OCI-M1 (cell line): ENCODE measurements around the gene RFC2.
"Not testable (repeated sequence)": the region's sequence is repeated elsewhere in the genome, so short reads cannot be mapped to it uniquely, and the experiment has no call there.

Source experiments
- DNase-seq: peaks from one replicate; lab custom pipeline; 2025; lab: John Stamatoyannopoulos, UW

Gene RFC2

DNA sequence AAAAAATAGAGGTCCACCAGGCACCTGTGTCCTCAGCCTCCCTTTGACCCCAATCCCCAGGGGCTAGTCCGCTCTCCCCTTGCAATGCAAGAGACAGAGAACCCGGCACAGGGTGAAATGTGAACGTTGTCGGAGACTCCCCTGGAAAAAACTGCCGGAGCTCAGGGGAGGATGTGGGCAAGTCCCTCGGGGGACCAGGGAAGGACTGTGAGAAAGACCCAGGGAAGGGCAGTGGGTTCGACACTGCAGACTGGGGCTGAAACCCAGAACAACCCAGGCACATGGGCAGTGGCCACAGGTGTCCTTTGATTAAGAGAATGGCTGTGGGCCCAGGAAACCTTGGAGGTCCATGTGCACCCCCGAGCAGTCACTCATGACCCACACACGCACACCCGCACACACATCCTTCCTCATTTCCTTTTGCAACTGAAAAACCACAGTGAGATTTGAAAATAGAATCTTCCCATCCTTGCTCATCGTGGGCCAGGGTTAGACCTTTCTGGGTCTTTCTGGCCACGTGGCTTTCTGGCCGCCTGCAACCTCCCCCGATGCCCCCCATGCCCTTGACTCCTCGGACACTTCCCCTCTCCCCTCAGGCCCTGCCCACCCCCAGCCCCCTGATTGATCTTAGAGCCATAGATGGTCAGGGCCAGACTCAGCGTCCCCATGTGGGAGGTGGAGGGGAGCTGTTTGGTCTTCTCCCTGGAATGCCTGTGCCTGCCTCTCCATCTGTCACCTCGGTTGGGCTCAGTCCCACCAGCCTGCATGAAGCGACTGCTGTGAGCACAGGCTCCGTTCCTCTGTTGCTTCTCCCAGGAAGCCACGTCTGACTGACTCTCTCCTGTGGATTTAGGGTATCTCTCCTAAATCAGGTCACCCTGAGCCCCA lies 36.5 kb downstream of the RFC2 start:
- peak; percentile 63 for DNase-seq

DNA sequence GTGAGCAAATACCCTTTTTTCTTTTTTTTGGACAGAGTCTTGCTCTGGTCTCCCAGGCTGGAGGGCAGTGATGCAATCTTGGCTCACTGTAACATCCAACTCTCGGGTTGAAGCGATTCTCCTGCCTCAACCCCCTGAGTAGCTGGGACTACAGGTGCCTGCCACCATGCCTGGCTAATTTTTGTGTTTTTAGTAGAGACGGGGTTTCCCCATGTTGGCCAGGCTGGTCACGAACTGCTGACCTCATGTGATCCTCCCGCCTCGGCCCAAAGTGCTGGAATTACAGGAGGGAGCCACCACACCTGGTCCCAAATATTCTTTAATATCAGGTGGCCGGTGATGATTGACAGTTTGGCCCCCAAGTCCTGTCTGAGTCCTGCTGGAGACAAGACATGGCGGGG lies 37.8 kb downstream of the RFC2 start:
- peak; percentile 29 for DNase-seq

DNA sequence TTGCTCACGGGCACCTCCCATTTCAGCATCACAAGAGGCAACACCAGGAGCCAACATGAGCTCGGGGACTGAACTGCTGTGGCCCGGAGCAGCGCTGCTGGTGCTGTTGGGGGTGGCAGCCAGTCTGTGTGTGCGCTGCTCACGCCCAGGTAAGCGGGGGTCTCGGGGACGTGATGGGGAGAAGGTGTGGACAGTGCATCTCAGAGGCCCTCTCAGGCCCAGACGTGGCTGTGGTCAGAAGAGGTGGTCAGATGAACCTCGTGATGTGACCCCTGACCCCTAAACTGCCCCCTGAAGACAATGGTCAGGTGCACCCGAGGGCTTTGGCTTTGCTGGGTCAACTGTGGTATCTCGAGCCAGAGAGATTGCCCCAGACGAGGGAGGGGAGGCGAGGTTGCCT lies 38.3 kb downstream of the RFC2 start:
- DNase-seq, result no peak

DNA sequence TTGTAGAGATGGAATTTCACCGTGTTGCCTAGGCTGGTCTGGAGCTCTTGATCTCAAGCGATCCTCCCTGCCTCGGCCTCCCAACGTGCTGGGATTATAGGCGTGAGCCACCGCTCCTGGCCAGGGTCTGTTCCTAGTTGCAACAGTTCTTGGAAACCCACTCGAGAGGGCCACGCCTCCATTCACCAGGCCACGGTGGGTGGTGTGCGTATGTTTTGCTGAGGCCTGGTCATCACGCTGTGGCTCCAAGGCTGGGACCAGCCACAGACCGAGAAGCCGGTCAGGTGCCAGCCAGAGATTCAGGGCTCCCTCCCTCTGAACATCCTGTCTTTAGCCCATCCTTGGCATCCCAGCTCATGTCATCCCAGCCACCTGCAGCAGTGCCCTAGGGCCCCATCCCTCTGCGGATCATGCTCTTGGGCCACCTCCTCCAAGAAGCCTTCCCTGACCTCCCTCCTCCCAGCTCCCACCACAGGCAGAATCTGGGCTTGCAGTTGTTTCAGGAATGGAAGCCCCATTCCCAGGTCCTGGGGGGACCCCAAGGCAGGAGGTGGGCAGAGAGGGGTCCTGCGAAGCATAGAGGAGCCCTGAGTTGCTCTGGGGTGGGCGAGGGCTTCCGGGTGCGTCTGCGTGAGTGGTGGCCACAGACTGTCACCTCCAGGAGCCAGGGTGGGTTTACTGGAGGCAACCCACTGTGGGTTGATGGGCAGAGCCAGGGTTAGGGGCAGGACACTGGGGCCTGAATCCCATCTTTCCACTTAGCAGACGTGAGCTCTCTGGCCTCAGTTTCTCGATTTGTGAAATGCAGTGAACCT lies 39.2 kb downstream of the RFC2 start:
- DNase-seq, result no peak

DNA sequence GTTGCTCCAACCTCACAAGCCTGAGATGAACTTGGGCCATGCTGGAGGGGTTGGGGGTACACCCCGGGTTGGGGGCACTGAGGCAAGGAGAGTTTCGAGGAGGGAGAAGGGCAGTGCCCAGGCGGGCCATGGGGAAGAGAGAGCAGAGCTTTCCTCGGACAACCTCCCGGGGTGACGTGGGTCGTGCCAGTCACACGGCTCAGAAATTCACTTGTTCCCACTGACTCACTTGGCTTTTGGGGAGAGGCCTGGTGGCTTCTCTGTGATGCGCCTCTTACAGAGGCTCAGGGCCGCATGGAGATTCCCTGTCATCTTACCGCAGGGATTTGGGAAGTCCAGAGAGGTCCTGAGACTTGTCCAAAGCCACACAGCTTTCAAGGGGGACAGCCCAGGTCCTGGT lies 41.5 kb downstream of the RFC2 start:
- DNase-seq, result no peak

- not testable (repeated sequence) for DNase-seq
Measured at GRCh38 chr7:74208241-74208640, 46.0 kb downstream of the RFC2 start.

GRCh38 chr7:74207586-74207985 lies 46.6 kb downstream of the RFC2 start:
- no peak for DNase-seq

GRCh38 chr7:74206589-74207120 lies 47.5 kb downstream of the RFC2 start:
- DNase-seq, result peak; percentile 97

GRCh38 chr7:74206052-74206451 lies 48.1 kb downstream of the RFC2 start:
- not testable (repeated sequence) for DNase-seq

DNA sequence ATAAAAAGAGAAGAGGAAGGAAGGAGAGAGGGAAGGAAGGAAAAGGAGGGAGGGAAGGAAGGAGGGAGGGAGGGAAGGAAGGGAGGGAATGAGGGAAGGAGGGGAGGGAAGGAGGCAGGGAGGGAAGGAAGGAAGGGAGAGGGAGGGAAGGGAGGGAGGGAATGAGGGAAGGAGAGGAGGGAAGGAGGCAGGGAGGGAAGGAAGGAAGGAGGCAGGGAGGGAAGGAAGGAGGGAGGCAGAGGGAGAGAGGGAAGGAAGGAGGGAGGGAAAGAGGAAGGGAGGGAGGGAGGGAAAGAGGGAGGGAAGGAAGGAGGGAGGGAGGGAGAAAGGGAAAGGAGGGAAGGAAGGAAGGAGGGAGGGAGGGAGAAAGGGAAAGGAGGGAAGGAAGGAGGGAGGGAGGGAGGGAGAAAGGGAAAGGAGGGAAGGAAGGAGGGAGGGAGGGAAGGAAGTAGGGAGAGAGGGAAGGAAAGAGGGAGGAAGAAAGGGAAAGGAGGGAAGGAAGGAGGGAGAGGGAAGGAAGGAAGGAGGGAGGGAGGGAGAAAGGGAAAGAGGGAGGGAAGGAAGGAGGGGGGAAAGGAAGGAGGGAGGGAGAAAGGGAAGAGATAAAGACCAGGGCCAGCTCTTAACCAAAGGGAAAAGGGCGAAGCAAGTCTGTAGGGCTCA lies 50.1 kb downstream of the RFC2 start:
- no peak for DNase-seq

DNA sequence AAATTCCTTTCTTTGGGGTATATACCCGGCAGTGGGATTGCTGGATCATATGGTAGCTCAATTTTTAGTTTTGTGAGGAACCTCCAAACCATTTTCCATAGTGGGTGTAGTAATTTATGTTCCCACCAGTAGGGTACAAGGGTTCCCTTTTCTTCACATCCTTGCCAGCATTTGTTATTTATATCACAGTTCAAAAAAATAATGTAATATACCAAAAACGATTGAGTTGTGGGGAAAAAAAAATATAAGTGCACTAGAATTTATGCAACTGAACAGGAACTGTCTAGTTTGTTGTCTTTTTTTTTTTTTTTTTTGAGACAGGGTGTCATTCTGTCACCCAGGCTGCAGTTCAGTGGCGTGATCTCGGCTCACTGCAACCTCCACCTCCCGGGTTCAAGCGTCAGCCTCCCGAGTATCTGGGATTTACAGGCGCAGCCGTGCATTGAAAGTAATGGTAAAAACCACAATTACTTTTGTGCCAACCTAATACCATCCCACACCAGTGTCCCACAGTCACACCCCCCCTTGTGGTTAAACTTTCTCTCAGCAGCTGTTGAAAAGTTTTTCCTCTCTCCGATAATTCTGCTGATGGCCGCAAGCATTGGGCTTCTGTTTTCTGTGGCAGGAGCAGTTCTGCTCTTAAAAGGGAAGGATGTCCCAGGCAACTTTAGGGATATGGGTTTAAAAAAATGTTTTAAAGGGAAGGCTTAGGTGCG lies 51.2 kb downstream of the RFC2 start:
- DNase-seq, result peak; percentile 94

DNA sequence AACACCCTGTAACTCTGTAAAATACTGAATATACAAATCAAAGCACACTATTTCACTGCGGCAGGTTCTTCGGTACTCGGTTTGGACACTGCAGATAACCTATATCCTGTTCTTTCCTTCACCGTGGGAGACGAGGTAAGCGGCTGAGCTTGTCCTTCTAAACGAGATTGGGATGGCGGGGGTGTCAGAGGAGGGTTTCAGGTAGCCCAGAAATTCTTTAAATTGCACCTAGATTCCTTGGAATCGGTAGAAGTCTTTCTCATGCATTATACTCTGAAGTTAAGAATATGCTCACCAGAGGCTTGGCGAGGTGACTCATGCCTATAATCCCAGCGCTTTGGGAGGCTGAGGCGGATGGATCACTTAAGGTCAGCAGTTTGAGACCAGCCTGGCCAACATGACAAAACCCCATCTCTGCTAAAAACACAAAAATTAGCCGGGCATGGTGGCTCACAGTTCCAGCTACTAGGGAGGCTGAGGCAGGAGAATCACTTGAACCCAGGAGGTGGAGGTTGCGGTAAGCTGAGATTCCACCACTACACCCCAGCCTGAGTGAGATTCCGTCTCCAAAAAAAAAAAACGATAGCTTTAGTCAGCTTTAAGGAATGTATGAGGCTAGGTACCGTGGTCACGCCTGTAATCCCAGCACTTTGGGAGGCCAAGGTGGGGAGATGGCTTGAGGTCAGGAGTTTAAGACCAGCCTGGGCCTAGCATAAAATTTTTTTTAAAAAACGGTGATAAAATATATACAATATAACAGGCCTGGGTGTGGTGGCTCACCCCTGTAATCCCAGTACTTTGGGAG lies 54.4 kb downstream of the RFC2 start:
- no peak for DNase-seq

- DNase-seq, result no peak
Measured at GRCh38 chr7:74197449-74198124, 56.6 kb downstream of the RFC2 start.

DNA sequence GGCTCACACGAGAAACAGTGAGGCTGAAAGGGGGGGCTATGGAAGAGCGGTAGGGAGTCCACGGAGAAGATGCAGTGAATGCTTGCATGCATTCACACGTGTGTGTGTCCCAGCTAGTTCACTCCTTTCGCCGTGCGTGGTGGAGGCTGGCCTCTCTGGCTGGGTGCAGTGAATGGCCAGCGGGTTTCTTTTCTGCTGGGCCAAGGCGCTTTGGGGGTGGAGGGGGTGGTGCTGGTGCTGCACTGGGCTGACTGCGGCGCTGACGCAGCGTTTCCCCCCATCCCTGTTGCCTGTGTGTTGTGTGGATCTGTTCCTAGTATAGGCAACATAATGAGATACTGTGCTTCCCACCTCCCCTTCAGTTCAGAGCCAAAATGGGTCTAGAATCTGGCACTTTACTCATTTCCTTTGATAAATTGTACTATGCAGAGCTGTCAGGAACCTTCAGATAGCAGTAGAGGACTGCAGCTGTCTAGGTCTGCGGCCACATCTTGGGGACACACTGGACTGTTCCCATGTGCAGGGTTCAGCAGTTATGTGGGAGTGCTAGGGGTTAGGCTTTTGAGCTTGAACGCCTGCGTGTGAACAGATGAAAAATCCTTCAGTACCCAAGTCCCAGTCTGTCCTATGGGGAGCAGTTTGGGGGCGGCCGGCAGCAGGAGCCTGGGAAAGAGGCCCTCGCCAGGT lies 58.1 kb downstream of the RFC2 start:
- DNase-seq, result not testable (repeated sequence)

- not testable (repeated sequence) for DNase-seq
Measured at GRCh38 chr7:74195139-74195860, 58.9 kb downstream of the RFC2 start.

DNA sequence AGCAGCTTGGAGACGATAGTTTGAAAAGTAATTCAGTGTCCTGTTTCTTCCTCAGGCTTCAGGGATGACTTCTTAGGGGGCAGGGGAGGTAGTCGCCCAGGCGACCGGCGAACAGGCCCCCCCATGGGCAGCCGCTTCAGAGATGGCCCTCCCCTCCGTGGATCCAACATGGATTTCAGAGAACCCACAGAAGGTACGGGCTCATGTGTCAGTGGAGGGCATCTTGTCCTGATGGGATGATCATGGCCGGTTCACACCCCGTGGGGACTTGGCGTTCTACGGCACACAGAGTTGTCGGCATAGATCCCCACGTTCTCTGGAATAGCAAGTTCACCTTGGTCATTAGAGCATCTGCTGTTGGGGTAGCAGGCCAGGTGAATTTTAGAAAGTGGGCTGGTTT lies 59.5 kb downstream of the RFC2 start:
- no peak for DNase-seq

DNA sequence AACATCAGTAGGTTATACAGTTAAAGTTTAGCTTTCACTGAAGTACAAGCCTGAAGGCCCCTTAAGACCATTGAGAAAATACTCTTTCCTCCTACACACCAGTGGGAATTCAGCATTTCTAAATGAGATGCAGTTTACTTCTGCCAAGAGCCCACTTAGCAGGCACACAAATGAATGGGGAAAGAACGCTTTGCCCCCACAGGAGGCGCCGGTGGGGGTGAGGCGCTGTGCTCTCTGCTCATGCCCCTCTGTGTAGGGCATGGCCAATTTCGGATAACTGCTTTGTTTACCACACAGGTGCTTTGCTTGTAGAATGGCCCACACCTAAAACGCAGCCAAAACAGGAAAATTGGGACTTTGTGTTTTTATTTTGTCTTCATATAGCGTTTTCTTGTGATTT lies 60.3 kb downstream of the RFC2 start:
- DNase-seq, result no peak

DNA sequence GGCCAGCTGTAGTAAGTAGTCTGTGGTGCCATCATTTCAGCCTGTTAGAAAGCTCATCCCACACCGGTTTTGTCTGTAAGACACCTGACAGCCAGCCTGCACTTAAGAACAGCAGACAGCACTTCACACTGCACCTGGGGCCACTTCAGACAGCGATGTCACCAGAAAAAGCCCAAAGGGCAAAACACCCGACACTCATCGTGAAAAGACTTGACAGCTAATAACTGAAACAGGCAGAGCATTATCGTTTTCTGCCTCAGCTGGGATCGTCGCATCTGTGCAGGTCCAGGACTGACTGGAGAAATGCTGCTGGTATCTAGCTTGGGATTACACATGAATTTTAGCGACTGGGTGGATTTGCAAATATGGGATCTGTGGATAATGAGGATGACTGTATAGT lies 61.1 kb downstream of the RFC2 start:
- no peak for DNase-seq

DNA sequence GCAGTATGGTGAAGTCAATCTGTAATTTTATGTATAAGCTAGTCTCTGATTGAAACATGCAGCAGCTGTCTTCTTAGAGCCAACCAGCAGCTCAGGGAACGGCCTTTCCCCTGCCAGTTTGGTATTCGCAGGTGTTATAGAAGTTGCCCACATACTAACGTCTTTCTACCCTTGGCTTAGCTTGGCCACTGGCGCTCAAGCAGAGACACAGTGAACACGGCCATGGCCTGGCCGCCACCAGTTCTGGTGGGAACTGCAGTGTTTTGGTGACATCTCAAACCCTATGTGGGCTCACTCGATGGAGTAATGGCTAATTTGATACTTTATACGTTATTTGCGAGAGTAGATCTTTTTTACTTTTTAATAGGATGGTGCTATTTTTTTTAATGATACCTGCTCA lies 63.0 kb downstream of the RFC2 start:
- DNase-seq, result no peak
